Trophoblast cell (in vitro differentiated cells and primary cell): ENCODE results near the gene C1orf159.

Experiments
- DNase-seq, 2 donors: peaks; one replicate each; pipeline ENCODE4 v3.0.0-alpha.2; 2016
- H2AFZ ChIP-seq: 2 replicates; pipeline ENCODE4 v1.6.1; 2013; ENCODE audit warnings: low read length, moderate library complexity, mild to moderate bottlenecking; ENCODE audit not compliant: insufficient read depth, poor library complexity
- H2AK5ac ChIP-seq: 2 replicates; pipeline ENCODE4 v1.6.1; 2013; ENCODE audit warnings: mild to moderate bottlenecking, low read length
- H2BK120ac ChIP-seq: 2 replicates; pipeline ENCODE4 v1.6.1; 2013; ENCODE audit warnings: low read length, mild to moderate bottlenecking, moderate library complexity; ENCODE audit not compliant: insufficient read depth, poor library complexity
- H2BK12ac ChIP-seq: 2 replicates; pipeline ENCODE4 v1.6.1; 2013; ENCODE audit warnings: mild to moderate bottlenecking, low read length, moderate library complexity
- H2BK5ac ChIP-seq: 2 replicates; pipeline ENCODE4 v1.6.1; 2013; ENCODE audit warnings: low read length, low read depth, moderate library complexity, mild to moderate bottlenecking; ENCODE audit not compliant: poor library complexity
- H3K14ac ChIP-seq: 2 replicates; pipeline ENCODE4 v1.6.1; 2013; ENCODE audit warnings: mild to moderate bottlenecking, low read length
- H3K18ac ChIP-seq: 2 replicates; pipeline ENCODE4 v1.6.1; 2013; ENCODE audit warnings: mild to moderate bottlenecking, low read length
- H3K23ac ChIP-seq: 2 replicates; pipeline ENCODE4 v1.6.1; 2013; ENCODE audit warnings: low read length
- H3K27ac ChIP-seq: 2 replicates; pipeline ENCODE4 v1.5.1; 2013; ENCODE audit warnings: low read depth, mild to moderate bottlenecking, inconsistent platforms, low read length, moderate library complexity
- H3K27me3 ChIP-seq: 2 replicates; pipeline ENCODE4 v1.6.1; 2013; ENCODE audit warnings: inconsistent platforms, mild to moderate bottlenecking, low read length, moderate library complexity; ENCODE audit not compliant: insufficient read depth
- H3K36me3 ChIP-seq, 2 experiments: 1 replicate in 1 of 2; 2 replicates in 1 of 2; pipeline ENCODE4 v1.6.1; 2013; ENCODE audit warnings: low read length in 2 of 2, mild to moderate bottlenecking in 2 of 2, moderate library complexity in 1 of 2; ENCODE audit not compliant: insufficient read depth in 2 of 2, control insufficient read depth in 1 of 2
- H3K4ac ChIP-seq: 2 replicates; pipeline ENCODE4 v1.6.1; 2013; ENCODE audit warnings: low read depth, mild to moderate bottlenecking, low read length, moderate library complexity
- H3K4me1 ChIP-seq, 2 experiments: 1 replicate in 1 of 2; 2 replicates in 1 of 2; pipeline ENCODE4 v1.6.1; 2013; ENCODE audit warnings: low read length in 2 of 2, mild to moderate bottlenecking in 2 of 2, moderate library complexity in 1 of 2; ENCODE audit not compliant: insufficient read depth in 2 of 2, control insufficient read depth in 1 of 2
- H3K4me2 ChIP-seq: 2 replicates; pipeline ENCODE4 v1.6.1; 2013; ENCODE audit warnings: inconsistent platforms, mild to moderate bottlenecking, low read length, moderate library complexity
- H3K4me3 ChIP-seq: 2 replicates; pipeline ENCODE4 v1.5.1; 2013; ENCODE audit warnings: mild to moderate bottlenecking, low read depth, low read length, inconsistent platforms
- H3K79me1 ChIP-seq: one replicate; pipeline ENCODE4 v1.6.1; 2013; ENCODE audit warnings: low read length
- H3K79me2 ChIP-seq: 2 replicates; pipeline ENCODE4 v1.6.1; 2013; ENCODE audit warnings: low read length, mild to moderate bottlenecking; ENCODE audit not compliant: control insufficient read depth, insufficient read depth, poor library complexity
- H3K9ac ChIP-seq: 2 replicates; pipeline ENCODE4 v1.6.1; 2013; ENCODE audit warnings: mild to moderate bottlenecking, low read length
- H3K9me3 ChIP-seq: 2 replicates; pipeline ENCODE4 v1.6.1; 2013; ENCODE audit warnings: low read depth, mild to moderate bottlenecking, control low read depth, inconsistent platforms, low read length; ENCODE audit not compliant: insufficient read depth
- H4K12ac ChIP-seq: 2 replicates; pipeline ENCODE4 v1.6.1; 2013; ENCODE audit warnings: low read depth, mild to moderate bottlenecking, low read length, moderate library complexity
- H4K8ac ChIP-seq: 2 replicates; pipeline ENCODE4 v1.6.1; 2013; ENCODE audit warnings: low read depth, mild to moderate bottlenecking, low read length, moderate library complexity
- H4K91ac ChIP-seq: one replicate; pipeline ENCODE4 v1.6.1; 2013; ENCODE audit warnings: low read depth, mild to moderate bottlenecking, low read length, moderate library complexity
- WGBS: extraction: QIAGEN DNeasy Blood & Tissue Kit; methylation state at CpG from one replicate; pipeline ENCODE4 v1.1.7; 2013; ENCODE audit warnings: missing lambda C conversion rate; ENCODE audit not compliant: insufficient read length, insufficient coverage; ENCODE audit errors: extremely low coverage; 5-methylcytosine and 5-hydroxymethylcytosine counted together

Gene C1orf159

DNA sequence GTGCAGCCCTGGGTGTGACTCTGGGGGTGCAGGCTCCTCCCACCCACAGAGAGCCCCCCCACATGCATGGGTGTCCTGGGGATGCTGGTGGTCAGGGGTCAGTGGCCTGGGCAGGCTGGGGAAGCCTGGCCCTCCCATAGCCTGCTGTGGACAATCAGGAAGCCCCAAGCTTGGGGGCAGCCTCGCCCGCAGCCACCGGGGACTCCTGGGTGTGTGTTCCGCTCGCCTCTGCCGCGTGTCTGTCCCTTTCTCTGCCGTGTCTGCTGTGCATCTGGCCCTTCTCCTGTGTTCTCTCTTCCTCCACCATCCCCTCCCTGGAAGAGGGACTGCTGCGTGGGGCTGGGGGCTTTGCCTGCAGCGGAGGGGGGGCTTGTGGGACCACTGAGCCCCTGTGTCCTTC lies 73.1 kb downstream of the C1orf159 start:
- peaks cover 72 to 74% of the 10 kb centered on the region in 2 experiments for H3K36me3 ChIP-seq
- H4K8ac ChIP-seq = no peak overlapping the region
- no peak overlapping the region for H2BK120ac ChIP-seq
- no peak overlapping the region for H3K4ac ChIP-seq
- H3K23ac ChIP-seq = no peak overlapping the region
- H2AK5ac ChIP-seq = no peak overlapping the region
- no peak overlapping the region for H2BK12ac ChIP-seq
- no peaks in the 10 kb centered on the region for H3K27me3 ChIP-seq
- H3K4me2 ChIP-seq = no peak overlapping the region
- H3K4me3 ChIP-seq = no peak overlapping the region
- no peak overlapping the region for H2AFZ ChIP-seq
- no CpG with 5 or more reads among the region's 10 CpGs for WGBS
- no peak overlapping the region for H3K14ac ChIP-seq
- no peak overlapping the region for H4K12ac ChIP-seq
- no peak overlapping the region for H3K18ac ChIP-seq
- H3K9ac ChIP-seq = no peak overlapping the region
- H3K79me2 ChIP-seq = no peaks in the 10 kb centered on the region
- H3K9me3 ChIP-seq = peaks cover 4% of the 10 kb centered on the region
- H3K79me1 ChIP-seq = no peaks in the 10 kb centered on the region
- no peak overlapping the region for H3K27ac ChIP-seq
- peaks cover 11 to 14% of the 10 kb centered on the region in 2 experiments for H3K4me1 ChIP-seq
- H2BK5ac ChIP-seq = no peak overlapping the region
- H4K91ac ChIP-seq = no peak overlapping the region
- DNase-seq = no peak

- Histone ChIP-seq H3K4me3 (no peak overlapping the region), H2BK12ac (no peak overlapping the region), H4K91ac (no peak overlapping the region), H4K8ac (no peak overlapping the region), H3K79me2 (no peaks in the 10 kb centered on the region), H3K14ac (no peak overlapping the region), H3K4ac (no peak overlapping the region), H2BK120ac (no peak overlapping the region), H3K27me3 (no peaks in the 10 kb centered on the region), H3K9me3 (peaks cover 2% of the 10 kb centered on the region), H3K23ac (no peak overlapping the region), H3K9ac (no peak overlapping the region), H3K4me1 (peaks cover 11 to 14% of the 10 kb centered on the region in 2 experiments), H4K12ac (no peak overlapping the region), H3K18ac (no peak overlapping the region), H3K36me3 (peaks cover 70 to 72% of the 10 kb centered on the region in 2 experiments), H2AK5ac (no peak overlapping the region), H3K27ac (no peak overlapping the region), H3K4me2 (no peak overlapping the region), H2BK5ac (no peak overlapping the region), H3K79me1 (no peaks in the 10 kb centered on the region), H2AFZ (no peak overlapping the region)
- no CpG with 5 or more reads among the region's 25 CpGs for WGBS
- no peak for DNase-seq
These were observed 74.0 kb downstream of the C1orf159 start for GRCh38 chr1:1041873-1042272.

DNA sequence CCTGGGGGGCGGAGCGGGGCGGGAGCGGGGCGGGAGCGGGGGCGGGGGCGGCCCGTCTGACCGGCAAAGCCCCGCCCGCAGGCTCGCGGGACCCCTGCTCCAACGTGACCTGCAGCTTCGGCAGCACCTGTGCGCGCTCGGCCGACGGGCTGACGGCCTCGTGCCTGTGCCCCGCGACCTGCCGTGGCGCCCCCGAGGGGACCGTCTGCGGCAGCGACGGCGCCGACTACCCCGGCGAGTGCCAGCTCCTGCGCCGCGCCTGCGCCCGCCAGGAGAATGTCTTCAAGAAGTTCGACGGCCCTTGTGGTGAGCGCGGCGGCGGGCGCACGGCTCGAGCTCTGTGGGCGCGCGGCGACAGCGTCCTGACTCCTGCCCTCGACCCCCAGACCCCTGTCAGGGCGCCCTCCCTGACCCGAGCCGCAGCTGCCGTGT lies 74.8 kb downstream of the C1orf159 start:
- Histone ChIP-seq H2BK5ac (no peak overlapping the region), H3K79me2 (no peaks in the 10 kb centered on the region), H3K9ac (no peak overlapping the region), H3K9me3 (peaks cover 2% of the 10 kb centered on the region), H3K27ac (no peak overlapping the region), H3K18ac (no peak overlapping the region), H3K4ac (no peak overlapping the region), H3K79me1 (no peaks in the 10 kb centered on the region), H3K4me2 (peak overlapping the region; percentile 49), H2BK120ac (no peak overlapping the region), H3K14ac (no peak overlapping the region), H2AK5ac (no peak overlapping the region), H3K27me3 (no peaks in the 10 kb centered on the region), H4K91ac (no peak overlapping the region), H3K4me3 (peak overlapping the region; percentile 60), H3K23ac (no peak overlapping the region), H4K8ac (no peak overlapping the region), H3K4me1 (peaks cover 11 to 14% of the 10 kb centered on the region in 2 experiments), H2BK12ac (no peak overlapping the region), H3K36me3 (peaks cover 68 to 69% of the 10 kb centered on the region in 2 experiments), H2AFZ (no peak overlapping the region), H4K12ac (no peak overlapping the region)
- peak in 1 of 2 donors; percentile 11 for DNase-seq
- WGBS = no CpG with 5 or more reads among the region's 60 CpGs

GRCh38 chr1:1040004-1040991 lies 75.6 kb downstream of the C1orf159 start:
- Histone ChIP-seq H3K27ac (no peak overlapping the region), H4K8ac (no peak overlapping the region), H3K4me2 (peak overlapping the region; percentile 69), H2BK120ac (no peak overlapping the region), H3K36me3 (peaks cover 64 to 67% of the 10 kb centered on the region in 2 experiments), H3K79me1 (no peaks in the 10 kb centered on the region), H2AK5ac (no peak overlapping the region), H2BK5ac (no peak overlapping the region), H3K9ac (no peak overlapping the region), H4K91ac (no peak overlapping the region), H3K18ac (peak overlapping the region; percentile 43), H2AFZ (no peak overlapping the region), H3K27me3 (no peaks in the 10 kb centered on the region), H3K9me3 (peaks cover 4% of the 10 kb centered on the region), H3K14ac (peak overlapping the region; percentile 35), H3K79me2 (no peaks in the 10 kb centered on the region), H2BK12ac (no peak overlapping the region), H3K4ac (no peak overlapping the region), H3K4me3 (peak overlapping the region; percentile 60), H4K12ac (peak overlapping the region; percentile 31), H3K4me1 (peaks cover 11 to 14% of the 10 kb centered on the region in 2 experiments), H3K23ac (no peak overlapping the region)
- DNase-seq = peak; percentile 90 to 92
- no CpG with 5 or more reads among the region's 99 CpGs for WGBS
